Left lobe of liver (tissue), 2 donors: ENCODE measurements around the gene CARD10. TPM values are rescaled to one million over a fixed set of nuclear protein-coding genes. Genes with fewer than 3 reads are reported as not detected.

Source experiments
- ATAC-seq: fragments of 200-7000 bp; cut with Tn5 transposase; one replicate; pipeline ENCODE4 v1.9.1; 2020; ENCODE audit warnings: mild to moderate bottlenecking, moderate library complexity
- DNase-seq: peaks from one replicate; pipeline ENCODE4 v3.0.0-alpha.2; 2020; ENCODE audit warnings: low spot score
- total RNA-seq: library from RNA; stranded (reverse); gene quantifications from one replicate; pipeline ENCODE4 v1.2.1, GENCODE V29; 2021
- donor health status: DM: no; HTN: no; CAD: no; lungs with moderate emphysema.
- donor health status: DM: no; HTN: yes; CAD: no.

Gene CARD10
- total RNA-seq, 1 donor from 2014 or later = 22.4 TPM

DNA sequence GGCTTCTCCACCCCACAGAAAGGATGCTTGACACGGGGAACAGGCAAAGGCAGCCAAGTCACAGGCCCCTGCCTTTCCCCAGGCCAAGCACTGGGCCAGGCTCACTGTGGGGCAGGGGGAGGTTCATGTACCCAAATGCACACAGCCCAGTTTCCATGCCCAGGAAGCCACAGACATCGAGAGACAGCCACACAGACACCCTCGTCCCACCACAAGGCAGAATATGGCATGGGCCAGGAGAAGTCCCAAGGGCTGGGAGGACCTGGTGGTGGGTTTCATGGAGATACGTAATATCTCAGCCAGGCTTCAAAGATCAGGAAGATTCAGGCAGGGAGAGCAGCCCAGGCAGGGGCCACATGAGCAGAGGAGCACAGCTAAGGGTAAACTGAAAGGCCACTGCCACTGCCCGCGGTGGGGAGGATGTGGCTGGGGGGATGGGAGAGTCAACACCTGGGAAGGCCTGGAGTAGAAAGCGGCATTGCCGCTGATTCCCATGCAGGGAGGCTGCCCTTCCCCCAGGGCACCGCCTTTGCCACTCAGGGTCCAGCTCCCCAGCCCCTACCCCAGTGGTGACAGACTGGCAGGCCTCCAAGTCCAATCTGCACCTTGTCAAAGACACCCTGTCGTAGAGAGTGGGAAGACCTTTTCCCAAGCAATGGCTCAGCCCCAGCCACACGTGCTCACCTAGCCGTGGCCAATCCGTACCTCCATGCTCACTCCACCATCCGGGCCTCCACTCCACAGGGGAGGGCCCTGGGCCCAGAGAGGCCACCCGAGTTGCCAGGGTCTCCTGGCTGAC is 30.7 kb downstream of the CARD10 start:
- DNase-seq (no peak), ATAC-seq (no peak)

DNA sequence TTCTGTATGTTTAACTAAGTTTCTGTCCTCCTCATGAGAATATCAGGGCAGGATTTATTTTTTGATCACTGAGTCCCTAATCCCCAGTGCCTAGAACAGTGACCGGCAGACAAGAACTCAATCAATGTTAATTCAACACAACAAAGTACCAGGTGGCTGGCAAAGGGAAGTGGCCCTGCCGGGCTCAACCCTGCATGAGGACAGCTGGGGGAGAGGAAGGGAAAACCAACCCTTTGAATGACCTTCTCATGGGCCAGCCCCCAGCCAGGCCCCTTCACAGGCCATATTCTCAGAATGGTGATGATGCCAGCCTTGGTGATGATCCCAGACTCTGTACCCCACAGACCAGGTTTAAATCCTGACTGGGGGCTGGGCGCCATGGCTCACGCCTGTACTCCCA is 31.6 kb downstream of the CARD10 start:
- ATAC-seq = no peak
- no peak for DNase-seq

DNA sequence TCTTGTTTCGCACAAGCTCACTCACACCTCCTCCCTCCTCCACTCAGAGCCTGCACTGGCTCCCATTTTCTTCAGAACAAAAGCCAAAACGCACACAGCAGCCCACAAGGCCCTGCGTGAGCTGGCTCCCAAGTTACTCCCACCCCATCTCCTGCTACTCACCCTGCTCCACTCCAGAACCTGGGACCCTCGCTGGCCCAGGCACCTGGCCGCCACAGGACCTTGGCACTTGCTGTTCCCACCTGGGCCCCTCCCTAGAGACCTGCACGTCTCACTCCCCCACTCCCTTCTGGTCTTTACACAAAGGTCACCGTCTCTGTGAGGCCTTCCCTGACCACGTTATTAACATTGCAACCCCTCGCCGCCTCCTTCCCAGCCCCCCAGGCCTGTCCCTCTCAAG is 32.1 kb downstream of the CARD10 start:
- ATAC-seq (no peak), DNase-seq (no peak)

DNA sequence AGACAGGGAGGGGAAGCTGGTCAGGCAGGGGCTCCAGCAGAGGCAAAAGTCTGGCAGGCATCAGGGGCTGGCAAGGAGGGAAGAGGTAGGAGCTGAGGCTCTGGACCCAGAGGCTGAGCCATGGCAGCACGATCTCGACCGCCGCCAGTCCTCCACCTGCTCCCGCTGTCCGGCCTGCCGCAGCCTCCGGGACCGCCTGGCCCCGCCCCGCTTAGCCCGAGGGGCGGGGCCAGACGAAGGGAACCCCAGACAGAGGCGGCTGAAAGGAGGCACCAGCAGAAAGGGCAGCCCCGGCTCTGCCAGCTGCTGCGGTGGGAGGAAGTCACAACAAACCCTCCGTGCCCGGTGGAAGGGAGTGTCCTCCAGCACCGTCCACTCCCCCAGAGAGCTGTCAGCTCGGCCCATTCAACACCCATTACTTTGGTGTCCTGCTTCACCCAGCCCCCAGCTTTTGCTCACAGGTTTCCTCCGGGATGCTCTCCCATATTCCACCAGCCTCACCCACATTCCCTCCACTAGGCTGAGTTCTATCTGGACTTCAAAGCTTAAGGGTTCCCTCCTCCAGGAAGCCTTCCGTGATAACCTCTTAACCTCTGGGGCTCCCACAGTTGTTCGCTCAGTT is 32.9 kb downstream of the CARD10 start, which contains the start of gene MFNG:
TSS of gene MFNG (minus strand) at position 161 of the 622 bp plus-strand sequence. CDS start 207 bp downstream, outside the sequence.
- DNase-seq (peak; percentile 70), ATAC-seq (peak; percentile 79)

DNA sequence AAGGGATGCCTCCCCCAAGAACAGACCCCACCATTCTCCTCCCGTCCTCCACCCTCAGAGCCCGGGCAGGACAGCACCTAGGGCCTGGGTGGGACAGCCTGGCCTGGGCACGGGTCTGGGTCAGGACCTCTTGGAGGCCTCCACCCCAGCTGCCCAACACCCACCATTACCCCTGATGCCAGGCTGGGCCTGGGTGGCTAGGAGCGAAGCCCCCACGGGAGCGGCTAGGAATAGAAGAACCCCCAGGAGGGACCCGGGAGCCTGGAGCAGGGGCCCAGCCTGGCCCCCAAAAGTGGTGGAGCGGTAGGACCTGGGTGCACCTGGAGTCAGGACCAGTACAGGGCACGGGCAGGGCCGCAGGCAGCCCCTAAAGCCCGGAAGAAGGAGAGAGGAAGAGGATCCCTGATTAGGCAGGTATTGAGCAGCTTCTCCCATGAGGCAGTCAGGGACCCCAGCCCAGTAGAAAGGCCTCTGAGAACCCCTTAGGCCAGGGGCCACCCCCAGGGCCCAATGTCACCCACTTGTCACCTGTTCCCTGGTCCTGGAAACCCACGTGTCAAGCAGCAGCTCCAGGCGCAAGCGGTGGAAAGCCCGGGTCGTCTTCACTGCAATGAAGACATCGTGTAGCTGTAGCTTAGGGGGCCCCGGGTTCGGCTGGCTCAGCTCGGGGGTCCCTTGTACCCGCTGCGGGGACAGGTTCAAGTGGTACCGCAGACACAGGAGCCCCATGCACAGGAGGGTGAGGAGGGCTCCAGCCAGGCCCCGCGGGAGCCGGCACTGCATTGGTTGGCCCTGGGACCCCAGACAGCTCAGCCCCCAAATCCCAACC is 33.6 kb downstream of the CARD10 start:
- no peak for DNase-seq

DNA sequence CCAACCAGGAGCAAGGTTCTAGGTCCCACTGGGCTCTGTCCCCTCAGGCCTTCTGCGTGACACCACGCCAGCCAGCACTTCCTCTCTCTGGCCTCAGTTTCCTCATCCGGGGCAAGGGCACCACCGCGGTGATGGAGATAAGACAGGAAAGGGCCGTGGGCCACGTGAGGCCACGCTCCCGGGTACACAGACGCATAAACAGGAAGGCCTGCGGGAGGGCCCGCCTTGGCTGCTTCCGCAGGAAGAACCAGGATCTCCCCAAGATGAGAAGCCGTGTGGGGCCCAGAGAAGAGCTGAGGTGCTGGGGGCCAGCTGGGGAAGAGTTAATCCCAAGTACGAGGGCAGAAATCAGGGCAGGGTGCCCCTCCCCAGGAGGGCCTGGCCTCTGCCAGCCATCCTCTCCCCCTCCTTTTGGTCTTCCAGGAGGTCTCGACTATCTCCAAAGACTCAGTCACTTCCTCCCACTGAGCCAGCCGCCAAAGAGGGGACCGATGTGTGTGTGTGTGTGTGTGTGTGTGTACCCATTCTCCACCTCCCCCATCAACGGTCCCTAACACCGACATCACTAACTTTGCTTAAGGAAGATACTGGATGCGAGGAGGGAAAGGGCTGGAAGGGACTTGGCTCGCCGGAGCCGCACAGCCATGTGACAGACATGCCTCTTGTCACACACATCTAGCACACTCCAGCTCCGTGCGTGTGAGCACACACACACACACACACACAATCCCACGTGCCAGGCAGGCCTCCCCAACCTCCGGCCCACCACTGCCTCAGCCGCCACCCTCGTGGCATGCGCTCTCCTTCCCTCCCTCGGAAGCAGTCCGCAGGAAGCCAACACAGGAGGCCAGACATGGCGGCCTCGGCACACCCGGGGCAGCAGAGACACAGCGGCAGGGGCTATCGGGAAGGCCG is 34.5 kb downstream of the CARD10 start:
- ATAC-seq = peak; percentile 45
- peak; percentile 73 for DNase-seq

More for the DNA sequence above, 33.6 kb downstream of the CARD10 start:
- ATAC-seq = no peak

DNA sequence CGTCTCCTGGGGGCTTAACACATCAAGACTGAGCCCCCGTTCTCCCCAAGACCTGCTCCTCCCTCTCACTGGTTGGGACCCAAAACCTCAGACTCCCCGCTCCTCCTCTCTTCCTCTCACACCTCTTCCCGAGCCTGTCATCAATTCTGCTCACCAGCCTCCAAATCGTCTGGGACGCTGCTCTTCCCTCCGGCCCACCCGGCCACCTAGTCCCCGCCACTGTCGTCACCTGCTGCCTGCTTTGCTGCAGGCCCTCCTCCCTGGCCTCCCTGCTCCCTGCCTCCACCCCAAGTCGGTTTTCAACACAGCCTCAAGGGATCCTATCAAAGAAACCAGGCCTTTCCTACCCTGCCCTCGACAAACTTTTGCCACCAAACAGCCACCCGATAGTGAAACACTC is 36.2 kb downstream of the CARD10 start:
- ATAC-seq = no peak

DNA sequence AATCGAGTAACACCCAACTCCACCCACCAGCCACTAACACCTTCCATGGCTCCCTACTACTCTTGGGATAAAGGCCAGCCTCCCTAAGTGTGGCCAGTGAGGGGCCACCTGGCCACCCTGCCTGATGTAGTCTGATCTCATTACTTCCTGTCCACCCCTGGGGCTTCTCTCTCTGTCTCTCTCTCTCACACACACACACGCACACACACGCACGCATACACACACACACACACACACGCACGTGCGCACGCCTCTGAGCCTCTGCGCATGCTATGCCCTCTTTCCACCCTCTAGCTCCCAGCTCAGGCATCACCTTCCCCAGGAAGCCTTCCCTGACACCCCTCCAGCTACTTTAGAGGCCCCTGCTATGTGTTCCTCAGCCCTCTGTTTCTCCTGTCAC is 37.0 kb downstream of the CARD10 start:
- ATAC-seq (no peak), DNase-seq (no peak)

More for the DNA sequence above, 36.2 kb downstream of the CARD10 start:
- DNase-seq = no peak

DNA sequence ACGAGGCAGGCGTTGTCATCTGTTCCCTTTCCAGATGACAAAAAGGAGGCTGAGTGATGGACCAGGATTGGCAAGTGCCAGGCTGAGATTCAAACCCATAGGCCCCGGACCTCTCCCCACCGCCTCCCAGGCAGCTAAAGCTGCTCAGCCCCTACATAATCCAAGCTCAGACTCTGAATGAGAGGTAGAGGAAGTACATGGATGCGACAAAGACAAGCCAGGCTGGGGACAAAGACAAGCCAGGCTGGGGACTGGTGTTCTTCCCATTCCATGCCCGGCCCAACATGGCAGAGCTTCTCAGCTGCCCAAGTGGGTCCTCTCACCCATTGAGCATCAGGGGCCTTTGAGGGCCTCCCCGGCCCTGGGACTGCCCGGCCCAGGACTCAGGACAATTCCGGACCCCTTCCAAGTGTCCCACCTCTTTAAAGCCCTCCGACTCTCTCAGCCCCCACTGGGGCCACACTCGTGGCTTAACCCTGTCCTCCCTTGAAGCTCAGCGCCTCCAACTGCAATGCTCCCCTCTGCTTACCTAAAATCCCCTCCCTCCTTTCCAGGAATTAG is 37.8 kb downstream of the CARD10 start:
- DNase-seq = no peak
- ATAC-seq = no peak

DNA sequence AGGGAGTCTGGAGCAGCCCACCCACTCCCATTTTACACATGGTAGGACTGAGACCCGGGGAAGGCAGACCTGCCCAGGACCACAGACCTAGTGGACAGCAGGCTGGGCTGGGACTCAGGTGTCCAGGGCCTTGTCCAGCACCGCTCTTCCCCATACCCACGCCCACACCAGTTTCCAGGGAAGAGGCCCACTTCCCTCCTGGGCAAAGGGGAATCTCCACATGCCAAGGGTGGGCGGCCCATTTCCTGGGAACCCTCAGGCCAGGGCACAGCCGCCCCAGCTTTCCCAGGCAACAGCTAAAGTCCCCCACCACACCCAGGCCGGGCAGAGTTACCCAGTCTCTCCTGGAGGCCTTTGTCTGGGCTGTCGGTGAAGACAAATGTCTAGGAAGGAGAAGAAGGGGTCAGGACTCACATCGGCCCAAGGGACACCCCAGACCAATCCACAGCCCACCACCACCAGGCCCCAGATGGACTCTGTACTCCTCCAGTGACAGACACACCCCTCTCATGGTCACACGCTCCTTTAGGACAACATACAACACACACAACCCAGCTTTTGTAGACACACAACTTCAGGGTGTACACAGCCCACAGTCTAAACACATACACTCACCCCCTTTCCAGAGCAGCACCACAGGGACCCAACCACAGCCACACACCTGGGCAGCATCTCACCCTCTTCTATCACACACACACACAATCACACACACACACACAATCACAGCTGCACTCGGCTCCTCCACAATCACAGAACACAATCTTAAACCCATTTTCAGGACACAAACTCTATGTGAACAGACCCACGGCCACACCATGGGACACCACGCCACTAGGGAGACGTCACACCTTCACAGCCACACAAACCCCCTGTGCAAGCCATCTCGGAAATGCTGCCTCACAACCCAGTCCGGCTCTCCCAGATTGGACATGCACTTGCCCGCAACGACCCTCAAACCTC is 38.5 kb downstream of the CARD10 start:
- DNase-seq (no peak), ATAC-seq (no peak)

DNA sequence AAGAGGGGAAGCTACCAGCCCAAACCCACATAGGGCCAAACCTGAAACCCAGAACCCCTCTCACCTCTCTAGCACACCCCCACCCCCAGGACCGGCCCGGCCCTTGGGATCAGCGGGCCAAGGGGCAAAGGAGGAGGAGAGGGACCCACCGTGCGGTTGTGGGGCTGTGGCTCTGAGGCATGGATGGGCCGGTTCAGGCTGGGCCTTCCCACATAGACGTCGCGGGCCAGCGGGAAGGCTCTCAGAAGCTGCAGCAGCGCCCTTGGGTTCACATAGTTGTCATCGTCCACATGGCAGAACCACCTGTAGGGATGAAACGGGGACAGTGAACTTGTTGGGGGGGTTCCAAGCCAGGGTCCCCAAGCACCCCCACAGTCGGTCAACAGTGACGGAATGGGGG is 40.0 kb downstream of the CARD10 start:
- ATAC-seq = no peak
- DNase-seq = no peak

DNA sequence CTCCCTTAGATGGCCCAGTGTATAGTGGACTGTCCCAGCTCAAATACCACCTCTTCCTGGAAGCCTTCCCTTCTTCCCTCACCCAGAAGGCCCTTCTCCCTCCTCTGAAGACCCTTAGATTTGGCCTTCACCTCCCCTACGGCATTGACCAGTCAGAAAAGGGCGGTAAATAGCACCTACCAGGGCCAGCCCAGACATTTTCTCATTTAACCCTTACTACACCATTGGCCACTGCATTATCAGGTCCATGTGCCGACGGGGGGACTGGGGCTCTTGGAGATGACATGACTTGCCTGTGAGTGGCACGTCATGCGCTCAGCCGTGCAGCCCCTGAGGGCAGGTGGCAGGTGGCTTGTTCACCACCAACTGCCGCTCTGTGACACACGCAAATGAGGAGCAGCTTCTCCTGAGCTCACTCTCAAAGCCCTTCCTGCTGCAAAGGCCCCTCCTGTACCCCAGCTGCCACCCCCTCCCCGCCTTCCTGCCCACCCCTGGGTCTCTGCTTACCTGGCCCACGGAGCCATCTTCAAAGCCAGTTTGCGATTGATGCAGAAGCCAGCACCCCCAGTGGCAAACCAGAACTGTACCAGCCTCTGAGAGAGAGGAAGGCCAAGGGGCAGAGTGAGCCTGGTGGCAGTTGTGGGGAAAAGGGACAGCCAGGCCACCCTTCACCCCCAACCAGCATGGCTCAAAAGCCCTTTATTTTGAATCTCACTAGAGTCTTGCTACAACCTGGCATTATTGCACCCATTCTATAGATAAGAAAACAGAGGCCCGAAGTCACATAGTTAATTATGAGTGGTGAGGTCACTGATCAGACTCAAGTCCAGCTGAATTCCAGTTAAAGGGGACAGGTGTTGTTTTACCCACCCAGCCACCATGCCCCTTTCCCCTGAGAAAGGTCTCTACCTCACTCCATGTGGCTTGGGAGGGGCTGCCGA is 42.6 kb downstream of the CARD10 start:
- no peak for ATAC-seq
- no peak for DNase-seq

DNA sequence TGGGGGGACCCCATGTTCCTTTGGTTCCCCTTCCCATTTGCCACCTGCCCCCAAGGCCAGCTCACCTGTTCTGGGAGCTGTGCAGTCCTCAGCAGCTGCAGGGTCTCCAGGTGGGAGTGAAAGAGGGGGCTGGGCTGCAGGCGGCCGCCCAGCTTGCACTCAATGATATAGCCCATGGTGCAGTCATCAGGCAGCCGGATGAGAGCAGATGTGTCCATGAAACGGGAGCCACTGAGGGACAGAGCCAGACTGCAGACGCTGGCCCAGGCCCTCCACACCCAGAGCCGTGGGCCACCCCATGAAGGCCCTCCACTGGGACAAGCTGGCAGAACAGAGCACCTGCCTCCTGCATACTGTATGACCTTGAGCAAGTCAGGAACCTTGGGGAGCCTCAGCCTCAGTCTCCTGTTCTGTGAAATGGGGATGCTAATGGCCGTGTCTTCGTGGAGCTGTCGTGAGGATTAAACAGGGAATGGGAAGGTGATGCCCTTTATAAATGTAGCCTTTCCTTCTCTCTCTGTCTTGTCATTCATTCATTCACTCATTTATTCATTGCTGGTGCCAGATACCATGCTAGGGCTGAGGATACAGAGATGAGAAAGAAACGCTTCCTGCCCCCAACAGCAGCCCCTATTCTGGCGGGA is 44.6 kb downstream of the CARD10 start:
- DNase-seq = no peak

DNA sequence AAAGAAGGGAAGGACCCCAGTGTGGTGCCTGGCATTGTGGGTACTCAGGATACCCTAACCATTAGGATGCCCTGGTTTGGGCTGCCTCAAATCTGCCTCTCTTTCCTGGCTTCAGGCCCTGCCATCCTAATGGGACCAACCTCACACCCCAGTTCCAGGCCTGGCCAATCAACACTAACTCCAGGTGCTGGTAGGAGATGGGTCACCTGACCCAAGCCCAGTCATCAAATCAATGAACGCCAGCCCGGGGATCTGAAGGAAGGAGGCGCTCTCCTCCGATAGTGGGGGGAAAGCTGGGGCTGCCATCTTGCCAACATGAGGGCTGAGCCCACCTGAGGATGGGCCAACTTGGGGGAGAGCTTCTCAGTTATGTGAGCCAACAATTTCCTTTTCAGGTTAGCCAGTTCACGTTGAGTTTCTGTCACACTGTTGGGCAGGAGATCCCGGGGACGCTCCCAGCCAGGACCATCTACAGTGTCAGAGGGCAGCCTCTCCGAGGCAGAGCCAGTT is 45.7 kb downstream of the CARD10 start:
- DNase-seq (no peak), ATAC-seq (no peak)

More for the DNA sequence above, 44.6 kb downstream of the CARD10 start:
- ATAC-seq = no peak

DNA sequence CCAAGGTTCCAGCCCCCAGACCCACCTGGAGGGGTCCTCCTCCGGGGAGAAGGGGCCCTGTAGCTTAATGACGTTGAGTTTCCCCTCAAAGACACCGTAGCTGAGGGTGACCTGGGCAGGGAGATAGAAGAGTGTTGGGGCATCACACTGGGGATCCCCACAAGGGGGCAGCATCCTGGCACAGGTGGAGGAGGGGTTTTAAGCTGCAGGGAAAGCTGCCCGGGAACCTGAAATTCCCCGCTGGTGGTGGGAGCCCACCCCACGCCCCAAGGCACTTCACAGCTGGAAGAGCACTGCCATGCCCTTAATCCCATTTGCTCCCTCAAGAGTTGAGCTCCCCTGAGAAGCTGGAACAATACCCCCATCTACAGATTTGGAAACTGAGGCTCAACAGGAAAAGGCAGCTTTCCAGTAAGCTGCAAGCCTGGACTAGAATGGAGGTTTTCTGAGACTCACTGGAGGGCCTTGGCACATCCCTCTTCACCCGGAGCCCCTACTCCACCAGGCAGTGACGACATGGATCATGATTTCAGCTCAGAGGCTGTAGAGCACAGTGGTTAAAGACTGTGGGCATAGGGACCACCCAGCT is 46.7 kb downstream of the CARD10 start:
- ATAC-seq (peak; percentile 72), DNase-seq (no peak)

DNA sequence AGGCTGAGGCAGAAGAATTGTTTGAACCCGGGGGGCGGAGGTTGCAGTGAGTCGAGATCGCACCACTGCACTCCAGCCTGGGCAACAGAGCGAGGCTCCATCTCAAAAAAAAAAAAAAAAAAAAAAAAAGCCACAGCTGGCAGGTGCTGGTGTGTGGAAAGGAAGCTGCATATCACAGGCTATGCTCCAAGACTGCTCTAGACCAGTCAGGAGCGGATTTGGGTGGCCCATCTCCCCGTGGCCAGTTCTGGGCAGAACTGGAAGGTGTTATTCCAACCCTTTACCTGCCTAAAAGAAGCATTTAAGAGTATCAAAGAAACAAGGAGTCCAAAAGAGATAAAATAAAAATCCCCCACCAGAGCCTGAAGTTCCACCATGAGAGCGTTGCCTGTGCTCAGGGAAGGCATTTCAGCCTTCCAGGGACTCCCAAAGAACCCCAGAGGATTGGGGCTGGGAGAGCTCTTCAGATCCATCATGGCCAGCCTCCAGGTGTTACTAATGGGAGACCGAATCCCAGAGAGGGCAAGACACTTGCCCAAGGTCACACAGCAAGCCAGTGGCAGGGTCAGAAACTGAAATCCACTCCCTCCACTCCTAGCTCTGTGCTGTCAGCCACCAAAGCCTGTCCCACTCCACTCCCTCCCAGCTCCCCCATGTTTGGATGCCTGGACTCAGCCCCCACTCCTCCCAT is 47.3 kb downstream of the CARD10 start:
- DNase-seq (no peak), ATAC-seq (no peak)
